ENCODE data around the gene PPFIBP1. TPM values are rescaled to one million over a fixed set of nuclear protein-coding genes. Genes with fewer than 3 reads are reported as not detected.

PPFIBP1 gene
- total and polyA plus RNA-seq, 9 of the 15 experiments (the other 6 are each of a cell fraction or from before 2014, with no cell fraction given) = 0.46 to 3.5 (median 1.8) TPM

DNA sequence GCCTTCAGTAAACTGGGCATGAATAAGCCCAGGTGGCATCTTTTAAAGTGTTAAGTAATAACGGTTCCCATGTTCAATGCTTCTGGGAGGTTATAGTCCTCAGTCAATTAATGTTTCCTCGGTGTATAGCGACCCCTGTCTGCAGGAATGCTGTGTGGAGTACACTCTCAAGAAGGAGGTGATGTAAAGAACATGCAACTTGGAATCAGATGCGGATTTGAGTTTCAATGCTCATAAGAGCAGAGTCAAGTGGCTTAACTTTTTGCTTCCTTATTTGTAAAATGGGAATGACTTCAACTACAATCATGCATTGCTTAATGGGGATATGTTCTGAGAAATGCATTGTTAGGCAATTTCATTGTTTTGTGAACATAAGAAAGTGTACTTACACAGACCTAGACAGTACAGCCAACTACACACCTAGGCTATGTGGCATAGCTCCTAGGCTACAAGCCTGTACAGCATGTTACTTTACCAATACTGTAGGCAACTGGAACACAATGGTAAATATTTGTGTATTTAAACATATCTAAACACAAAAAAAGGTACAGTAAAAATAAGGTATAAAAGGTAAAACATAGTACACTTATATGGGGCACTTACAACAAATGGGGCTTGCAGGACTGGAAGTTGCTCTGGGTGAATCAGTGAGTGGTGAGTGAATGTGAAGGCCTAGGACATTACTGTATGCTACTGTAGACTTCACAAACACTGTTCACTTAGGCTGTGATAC lies 179.9 kb downstream of the PPFIBP1 start (continued):
- no peak for TF ChIP-seq HCFC1 (IDR thresholded peaks at IDR 0.05; ENCODE audit: low read depth, low read length)
- TF ChIP-seq, protein P1, sequence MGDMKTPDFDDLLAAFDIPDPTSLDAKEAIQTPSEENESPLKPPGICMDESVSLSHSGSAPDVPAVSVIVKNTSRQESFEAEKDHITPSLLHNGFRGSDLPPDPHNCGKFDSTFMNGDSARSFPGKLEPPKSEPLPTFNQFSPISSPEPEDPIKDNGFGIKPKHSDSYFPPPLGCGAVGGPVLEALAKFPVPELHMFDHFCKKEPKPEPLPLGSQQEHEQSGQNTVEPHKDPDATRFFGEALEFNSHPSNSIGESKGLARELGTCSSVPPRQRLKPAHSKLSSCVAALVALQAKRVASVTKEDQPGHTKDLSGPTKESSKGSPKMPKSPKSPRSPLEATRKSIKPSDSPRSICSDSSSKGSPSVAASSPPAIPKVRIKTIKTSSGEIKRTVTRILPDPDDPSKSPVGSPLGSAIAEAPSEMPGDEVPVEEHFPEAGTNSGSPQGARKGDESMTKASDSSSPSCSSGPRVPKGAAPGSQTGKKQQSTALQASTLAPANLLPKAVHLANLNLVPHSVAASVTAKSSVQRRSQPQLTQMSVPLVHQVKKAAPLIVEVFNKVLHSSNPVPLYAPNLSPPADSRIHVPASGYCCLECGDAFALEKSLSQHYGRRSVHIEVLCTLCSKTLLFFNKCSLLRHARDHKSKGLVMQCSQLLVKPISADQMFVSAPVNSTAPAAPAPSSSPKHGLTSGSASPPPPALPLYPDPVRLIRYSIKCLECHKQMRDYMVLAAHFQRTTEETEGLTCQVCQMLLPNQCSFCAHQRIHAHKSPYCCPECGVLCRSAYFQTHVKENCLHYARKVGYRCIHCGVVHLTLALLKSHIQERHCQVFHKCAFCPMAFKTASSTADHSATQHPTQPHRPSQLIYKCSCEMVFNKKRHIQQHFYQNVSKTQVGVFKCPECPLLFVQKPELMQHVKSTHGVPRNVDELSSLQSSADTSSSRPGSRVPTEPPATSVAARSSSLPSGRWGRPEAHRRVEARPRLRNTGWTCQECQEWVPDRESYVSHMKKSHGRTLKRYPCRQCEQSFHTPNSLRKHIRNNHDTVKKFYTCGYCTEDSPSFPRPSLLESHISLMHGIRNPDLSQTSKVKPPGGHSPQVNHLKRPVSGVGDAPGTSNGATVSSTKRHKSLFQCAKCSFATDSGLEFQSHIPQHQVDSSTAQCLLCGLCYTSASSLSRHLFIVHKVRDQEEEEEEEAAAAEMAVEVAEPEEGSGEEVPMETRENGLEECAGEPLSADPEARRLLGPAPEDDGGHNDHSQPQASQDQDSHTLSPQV (IDR thresholded peaks at IDR 0.05) = no peak
- no peak for TF ChIP-seq NFIX (CRISPR knock-in tag; IDR thresholded peaks at IDR 0.05; ENCODE audit: low read depth)
- no peak for TF ChIP-seq TSC22D4 (tag; IDR thresholded peaks at IDR 0.05)
- TF ChIP-seq CAMTA2 (CRISPR knock-in tag; conservative IDR thresholded peaks at IDR 0.05) = no peak
- TF ChIP-seq GTF2F1 (IDR thresholded peaks at IDR 0.05; ENCODE audit: low read depth, low read length) = no peak
- TF ChIP-seq, protein P2, sequence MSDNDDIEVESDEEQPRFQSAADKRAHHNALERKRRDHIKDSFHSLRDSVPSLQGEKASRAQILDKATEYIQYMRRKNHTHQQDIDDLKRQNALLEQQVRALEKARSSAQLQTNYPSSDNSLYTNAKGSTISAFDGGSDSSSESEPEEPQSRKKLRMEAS (CRISPR knock-in tag; IDR thresholded peaks at IDR 0.05) = no peak
- peak; percentile 75 for TF ChIP-seq ATF7 (IDR thresholded peaks at IDR 0.05)
- no peak for TF ChIP-seq SAFB (IDR thresholded peaks at IDR 0.05; ENCODE audit: borderline replicate concordance, low read depth, low read length)
- TF ChIP-seq STAT5A (IDR thresholded peaks at IDR 0.05; ENCODE audit: borderline replicate concordance, low read length) = no peak
- TF ChIP-seq POLR2H (tag; IDR thresholded peaks at IDR 0.05; ENCODE audit: low read depth) = peak; percentile 60; the same call in 1 of the 2 replicates
- no peak for TF ChIP-seq CBX2 (IDR thresholded peaks at IDR 0.05; ENCODE audit: insufficient read depth, low read length, poor library complexity, severe bottlenecking)
- TF ChIP-seq, protein P3, sequence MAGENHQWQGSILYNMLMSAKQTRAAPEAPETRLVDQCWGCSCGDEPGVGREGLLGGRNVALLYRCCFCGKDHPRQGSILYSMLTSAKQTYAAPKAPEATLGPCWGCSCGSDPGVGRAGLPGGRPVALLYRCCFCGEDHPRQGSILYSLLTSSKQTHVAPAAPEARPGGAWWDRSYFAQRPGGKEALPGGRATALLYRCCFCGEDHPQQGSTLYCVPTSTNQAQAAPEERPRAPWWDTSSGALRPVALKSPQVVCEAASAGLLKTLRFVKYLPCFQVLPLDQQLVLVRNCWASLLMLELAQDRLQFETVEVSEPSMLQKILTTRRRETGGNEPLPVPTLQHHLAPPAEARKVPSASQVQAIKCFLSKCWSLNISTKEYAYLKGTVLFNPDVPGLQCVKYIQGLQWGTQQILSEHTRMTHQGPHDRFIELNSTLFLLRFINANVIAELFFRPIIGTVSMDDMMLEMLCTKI (IDR thresholded peaks at IDR 0.05; ENCODE audit: partially characterized antibody) = no peak
- TF ChIP-seq ZNF23 (CRISPR knock-in tag; IDR thresholded peaks at IDR 0.05) = no peak
- no peak for TF ChIP-seq ILK (tag; IDR thresholded peaks at IDR 0.05; ENCODE audit: borderline replicate concordance, low read depth)
- TF ChIP-seq, protein P4, sequence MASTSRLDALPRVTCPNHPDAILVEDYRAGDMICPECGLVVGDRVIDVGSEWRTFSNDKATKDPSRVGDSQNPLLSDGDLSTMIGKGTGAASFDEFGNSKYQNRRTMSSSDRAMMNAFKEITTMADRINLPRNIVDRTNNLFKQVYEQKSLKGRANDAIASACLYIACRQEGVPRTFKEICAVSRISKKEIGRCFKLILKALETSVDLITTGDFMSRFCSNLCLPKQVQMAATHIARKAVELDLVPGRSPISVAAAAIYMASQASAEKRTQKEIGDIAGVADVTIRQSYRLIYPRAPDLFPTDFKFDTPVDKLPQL (IDR thresholded peaks at IDR 0.05; ENCODE audit: extremely low read depth, insufficient read length) = no peak
- TF ChIP-seq PHB (CRISPR knock-in tag; IDR thresholded peaks at IDR 0.05) = no peak
- no peak for TF ChIP-seq KDM4B (IDR thresholded peaks at IDR 0.05; ENCODE audit: borderline replicate concordance in 2 of 2, low read depth in 1 of 2)
- TF ChIP-seq, protein P5, sequence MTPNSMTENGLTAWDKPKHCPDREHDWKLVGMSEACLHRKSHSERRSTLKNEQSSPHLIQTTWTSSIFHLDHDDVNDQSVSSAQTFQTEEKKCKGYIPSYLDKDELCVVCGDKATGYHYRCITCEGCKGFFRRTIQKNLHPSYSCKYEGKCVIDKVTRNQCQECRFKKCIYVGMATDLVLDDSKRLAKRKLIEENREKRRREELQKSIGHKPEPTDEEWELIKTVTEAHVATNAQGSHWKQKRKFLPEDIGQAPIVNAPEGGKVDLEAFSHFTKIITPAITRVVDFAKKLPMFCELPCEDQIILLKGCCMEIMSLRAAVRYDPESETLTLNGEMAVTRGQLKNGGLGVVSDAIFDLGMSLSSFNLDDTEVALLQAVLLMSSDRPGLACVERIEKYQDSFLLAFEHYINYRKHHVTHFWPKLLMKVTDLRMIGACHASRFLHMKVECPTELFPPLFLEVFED (CRISPR knock-in tag; conservative IDR thresholded peaks at IDR 0.05) = no peak
- TF ChIP-seq ZC3H11A (IDR thresholded peaks at IDR 0.05; ENCODE audit: low read depth, low read length) = no peak
- TF ChIP-seq L3MBTL2 (IDR thresholded peaks at IDR 0.05) = peak; percentile 53; the same call in 1 of the 2 replicates

Measured in K562 (cell line).